Measurements from ENCODE around the gene RLBP1. TPM values are rescaled to one million over a fixed set of nuclear protein-coding genes. Genes with fewer than 3 reads are reported as not detected.

RLBP1 gene
- total and polyA plus RNA-seq, 9 of the 15 experiments (the other 6 are each of a cell fraction or from before 2014, with no cell fraction given) = 0.05 TPM; not detected in 8

DNA sequence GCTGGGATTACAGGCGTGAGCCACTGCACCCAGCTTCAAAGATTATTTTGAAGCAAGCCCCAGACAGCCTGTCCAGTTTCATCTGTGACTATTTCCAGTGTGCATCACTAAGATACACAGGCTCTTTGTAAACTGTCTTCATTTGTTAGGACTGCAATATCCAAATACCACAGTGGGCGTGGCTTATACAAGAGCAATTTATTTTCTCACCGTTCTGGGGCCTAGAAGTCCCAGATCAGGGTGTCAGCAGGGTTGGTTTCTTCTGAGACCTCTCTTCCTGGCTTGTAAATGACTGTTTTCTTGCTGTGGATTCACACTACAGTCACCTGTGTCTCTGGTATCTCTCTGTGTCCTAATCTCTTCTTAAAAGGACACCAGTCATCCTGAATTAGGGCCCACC lies 59.7 kb downstream of the RLBP1 start:
- Histone ChIP-seq H3K9me1 (ENCODE audit: control insufficient read depth, insufficient read depth, low read length) (no peaks in the 10 kb centered on the region), H3K36me3 (ENCODE audit: control insufficient read depth, insufficient read depth, low read length) (peaks cover 71% of the 10 kb centered on the region; the same call in 2 of the 3 replicates), H3K79me2 (ENCODE audit: control insufficient read depth, insufficient read depth, low read length) (no peaks in the 10 kb centered on the region; the same call in 2 of the 3 replicates), H3K9me3 (replicated peaks; ENCODE audit: control insufficient read depth, insufficient read depth, low read depth, low read length) (no peaks in the 10 kb centered on the region), H3K4me1 (replicated peaks in 1 of 2; ENCODE audit: control insufficient read depth in 2 of 2, insufficient read depth in 2 of 2, low read length in 2 of 2) (peaks cover 0 to 1% of the 10 kb centered on the region in 2 experiments; a peak in 2 of 5 replicates), H2AFZ (ENCODE audit: low read depth, low read length) (no peak overlapping the region), H3K4me2 (ENCODE audit: insufficient read depth, low read length) (no peak overlapping the region), H4K20me1 (replicated peaks; ENCODE audit: control insufficient read depth, insufficient read depth, low read length) (no peaks in the 10 kb centered on the region), H3K27ac (ENCODE audit: extremely low read depth, low read depth, low read length) (no peak overlapping the region), H3K27me3 (ENCODE audit: control insufficient read depth in 2 of 2, insufficient read depth in 2 of 2, low read length in 2 of 2) (no peaks in the 10 kb centered on the region), H3K4me3 (no peak overlapping the region), H3K9ac (ENCODE audit: insufficient read depth in 1 of 2, low read depth in 2 of 2, low read length in 2 of 2) (no peak overlapping the region)
- TF ChIP-seq, protein P1, sequence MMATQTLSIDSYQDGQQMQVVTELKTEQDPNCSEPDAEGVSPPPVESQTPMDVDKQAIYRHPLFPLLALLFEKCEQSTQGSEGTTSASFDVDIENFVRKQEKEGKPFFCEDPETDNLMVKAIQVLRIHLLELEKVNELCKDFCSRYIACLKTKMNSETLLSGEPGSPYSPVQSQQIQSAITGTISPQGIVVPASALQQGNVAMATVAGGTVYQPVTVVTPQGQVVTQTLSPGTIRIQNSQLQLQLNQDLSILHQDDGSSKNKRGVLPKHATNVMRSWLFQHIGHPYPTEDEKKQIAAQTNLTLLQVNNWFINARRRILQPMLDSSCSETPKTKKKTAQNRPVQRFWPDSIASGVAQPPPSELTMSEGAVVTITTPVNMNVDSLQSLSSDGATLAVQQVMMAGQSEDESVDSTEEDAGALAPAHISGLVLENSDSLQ (IDR thresholded peaks at IDR 0.05) = no peak
- TF ChIP-seq PHF21A (IDR thresholded peaks at IDR 0.05; ENCODE audit: borderline replicate concordance, low read depth) (no peak), ESRRB (CRISPR knock-in tag; IDR thresholded peaks at IDR 0.05; ENCODE audit: borderline replicate concordance) (no peak), GTF2E2 (tag; IDR thresholded peaks at IDR 0.05) (no peak), SRSF1 (IDR thresholded peaks at IDR 0.05; ENCODE audit: low read depth, low read length) (no peak), ZSCAN32 (CRISPR knock-in tag; IDR thresholded peaks at IDR 0.05) (no peak), POLR2G (IDR thresholded peaks at IDR 0.05; ENCODE audit: low read depth, low read length) (no peak), ZNF175 (CRISPR knock-in tag; IDR thresholded peaks at IDR 0.05; ENCODE audit: low read depth) (no peak), ZNF57 (CRISPR knock-in tag; IDR thresholded peaks at IDR 0.05) (no peak), ZNF263 (CRISPR knock-in tag; IDR thresholded peaks at IDR 0.05; ENCODE audit: borderline replicate concordance) (no peak), CBFA2T2 (conservative IDR thresholded peaks at IDR 0.05) (no peak), KAT2B (IDR thresholded peaks at IDR 0.05; ENCODE audit: low read depth, low read length) (no peak), NR3C1 (CRISPR knock-in tag; IDR thresholded peaks at IDR 0.05) (no peak), MAZ (CRISPR knock-in tag; conservative IDR thresholded peaks at IDR 0.05 in 1 of 2, IDR thresholded peaks at IDR 0.05 in 1 of 2) (no peak), KDM4B (IDR thresholded peaks at IDR 0.05; ENCODE audit: borderline replicate concordance in 2 of 2, low read depth in 1 of 2) (no peak)
- TF ChIP-seq, protein P2, sequence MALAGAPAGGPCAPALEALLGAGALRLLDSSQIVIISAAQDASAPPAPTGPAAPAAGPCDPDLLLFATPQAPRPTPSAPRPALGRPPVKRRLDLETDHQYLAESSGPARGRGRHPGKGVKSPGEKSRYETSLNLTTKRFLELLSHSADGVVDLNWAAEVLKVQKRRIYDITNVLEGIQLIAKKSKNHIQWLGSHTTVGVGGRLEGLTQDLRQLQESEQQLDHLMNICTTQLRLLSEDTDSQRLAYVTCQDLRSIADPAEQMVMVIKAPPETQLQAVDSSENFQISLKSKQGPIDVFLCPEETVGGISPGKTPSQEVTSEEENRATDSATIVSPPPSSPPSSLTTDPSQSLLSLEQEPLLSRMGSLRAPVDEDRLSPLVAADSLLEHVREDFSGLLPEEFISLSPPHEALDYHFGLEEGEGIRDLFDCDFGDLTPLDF (CRISPR knock-in tag; IDR thresholded peaks at IDR 0.05) = no peak
- TF ChIP-seq, protein P3, sequence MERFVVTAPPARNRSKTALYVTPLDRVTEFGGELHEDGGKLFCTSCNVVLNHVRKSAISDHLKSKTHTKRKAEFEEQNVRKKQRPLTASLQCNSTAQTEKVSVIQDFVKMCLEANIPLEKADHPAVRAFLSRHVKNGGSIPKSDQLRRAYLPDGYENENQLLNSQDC (CRISPR knock-in tag; IDR thresholded peaks at IDR 0.05) = no peak
- in situ Hi-C loops (cut with MboI) (no loop called here), intact Hi-C loops (cut with micrococcal nuclease) (no loop called here)
- WGBS (ENCODE audit: insufficient coverage, low coverage, missing lambda C conversion rate) = 44% methylated on average over 3 of the region's 3 CpGs
- ATAC-seq (no peak), FAIRE-seq (peak; percentile 67), DNase-seq (ENCODE audit: extremely low read depth in 1 of 4, low spot score in 3 of 4) (no peak)
- ChIA-PET POLR2A (no interaction called here), CTCF (ENCODE audit: low intra/inter-chr PET ratio) (no interaction called here)
- BruUV-seq (replicated peaks) = no TSS peak

Data from K562 (cell line).